Gastroesophageal sphincter (tissue), 4 donors: Measurements from ENCODE around the gene FAM171A1. TPM values are rescaled to one million over a fixed set of nuclear protein-coding genes. Genes with fewer than 3 reads are reported as not detected.

Experiments
- ATAC-seq: fragments of 150-250 bp; one replicate; pipeline ENCODE4 v1.9.1; 2016; ENCODE audit warnings: mild to moderate bottlenecking, moderate library complexity
- H3K27ac ChIP-seq, 4 donors: fragments of 200-600 bp; sonication (generic) in 3 of 4; 1 replicate in 3 of 4; 2 replicates in 1 of 4; pipeline ENCODE4 v1.5.1; 2016 to 2019
- H3K27me3 ChIP-seq: fragments of 200-600 bp; sonication (generic); one replicate; pipeline ENCODE4 v1.5.1; 2019
- H3K36me3 ChIP-seq, 2 donors: fragments of 200-600 bp; sonication (generic); one replicate each; pipeline ENCODE4 v1.5.1; 2019; ENCODE audit warnings: control low read depth in 1 of 2
- H3K4me1 ChIP-seq, 3 donors: fragments of 200-600 bp; sonication (generic); 1 replicate in 2 of 3; 2 replicates in 1 of 3; pipeline ENCODE4 v1.5.1; 2016 to 2019; ENCODE audit warnings: control low read depth in 2 of 3
- H3K4me3 ChIP-seq, 2 donors: fragments of 200-600 bp; sonication (generic); one replicate each; pipeline ENCODE4 v1.5.1; 2019; ENCODE audit warnings: mild to moderate bottlenecking in 1 of 2, moderate library complexity in 1 of 2
- H3K9me3 ChIP-seq, 3 donors: fragments of 200-600 bp; sonication (generic); one replicate each; pipeline ENCODE4 v1.5.1; 2017 to 2019; ENCODE audit warnings: control low read depth in 2 of 3
- EP300 ChIP-seq: sonication (generic); formaldehyde crosslinking; IDR thresholded peaks from one replicate; pipeline ENCODE4 v1.6.1; 2017; ENCODE audit warnings: antibody characterized with exemption, mild to moderate bottlenecking
- POLR2A ChIP-seq, 2 donors: fragments of 450-650 bp; IDR thresholded peaks; one replicate each; pipeline ENCODE4 v1.6.1; 2017; ENCODE audit warnings: antibody characterized with exemption in 2 of 2, mild to moderate bottlenecking in 2 of 2, moderate library complexity in 1 of 2
- POLR2AphosphoS5 ChIP-seq: sonication (generic); formaldehyde crosslinking; IDR thresholded peaks from one replicate; pipeline ENCODE4 v1.6.1; 2017; ENCODE audit warnings: antibody characterized with exemption
- WGBS, 2 donors: methylation state at CpG; one replicate each; pipeline ENCODE4 v1.1.5; 2018; ENCODE audit warnings: low coverage in 1 of 2; 5-methylcytosine and 5-hydroxymethylcytosine counted together
- total RNA-seq, 4 donors: library from RNA; depleted of rRNA; stranded (reverse); fragments of >200 nt; gene quantifications; one replicate each; pipeline ENCODE4 v1.1.0, GENCODE V29; 2016
- TF ChIP-seq, protein P1 (sequence below), 4 experiments: fragments of 200-600 bp in 2 of 4; fragments of 450-650 bp in 2 of 4; sonication (generic) in 1 of 4; IDR thresholded peaks; one replicate each; pipeline ENCODE4 v1.5.1; 2017 to 2019; ENCODE audit warnings: antibody characterized with exemption in 4 of 4, mild to moderate bottlenecking in 2 of 4, moderate library complexity in 2 of 4

FAM171A1 gene
- total RNA-seq, 4 donors from 2014 or later = 5.0 to 15.5 (median 13.6) TPM

DNA sequence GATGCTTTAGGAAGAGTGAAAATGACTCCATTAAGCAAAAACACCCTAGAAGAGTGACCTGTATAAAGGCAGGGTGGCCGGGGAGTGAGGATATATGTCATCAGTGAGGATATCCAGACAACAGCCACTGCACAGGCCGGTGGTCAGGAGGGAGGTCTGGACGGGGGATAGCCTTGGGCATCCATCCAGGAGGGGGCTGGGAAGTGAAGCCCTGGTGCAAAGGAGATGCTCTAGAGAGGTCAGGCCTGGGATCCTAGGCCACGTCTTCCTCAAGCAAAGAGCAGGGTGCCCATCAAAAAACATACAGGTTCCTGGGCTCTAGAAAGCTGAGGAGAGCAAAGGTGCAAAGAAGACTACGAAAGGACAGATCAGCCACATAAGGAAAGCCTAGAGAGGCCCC is 25.6 kb downstream of the FAM171A1 start:
- no peaks in the 10 kb centered on the region for H3K9me3 ChIP-seq
- 81% methylated on average over 4 of the region's 5 CpGs; no CpG with 5 or more reads in 1 of the 2 donors for WGBS, 2 donors
- H3K36me3 ChIP-seq = no peaks in the 10 kb centered on the region
- no peak overlapping the region for H3K4me3 ChIP-seq
- peak overlapping the region in 1 of 4 donors; percentile 5 for H3K27ac ChIP-seq
- no peaks in the 10 kb centered on the region for H3K27me3 ChIP-seq
- TF ChIP-seq, protein P1, sequence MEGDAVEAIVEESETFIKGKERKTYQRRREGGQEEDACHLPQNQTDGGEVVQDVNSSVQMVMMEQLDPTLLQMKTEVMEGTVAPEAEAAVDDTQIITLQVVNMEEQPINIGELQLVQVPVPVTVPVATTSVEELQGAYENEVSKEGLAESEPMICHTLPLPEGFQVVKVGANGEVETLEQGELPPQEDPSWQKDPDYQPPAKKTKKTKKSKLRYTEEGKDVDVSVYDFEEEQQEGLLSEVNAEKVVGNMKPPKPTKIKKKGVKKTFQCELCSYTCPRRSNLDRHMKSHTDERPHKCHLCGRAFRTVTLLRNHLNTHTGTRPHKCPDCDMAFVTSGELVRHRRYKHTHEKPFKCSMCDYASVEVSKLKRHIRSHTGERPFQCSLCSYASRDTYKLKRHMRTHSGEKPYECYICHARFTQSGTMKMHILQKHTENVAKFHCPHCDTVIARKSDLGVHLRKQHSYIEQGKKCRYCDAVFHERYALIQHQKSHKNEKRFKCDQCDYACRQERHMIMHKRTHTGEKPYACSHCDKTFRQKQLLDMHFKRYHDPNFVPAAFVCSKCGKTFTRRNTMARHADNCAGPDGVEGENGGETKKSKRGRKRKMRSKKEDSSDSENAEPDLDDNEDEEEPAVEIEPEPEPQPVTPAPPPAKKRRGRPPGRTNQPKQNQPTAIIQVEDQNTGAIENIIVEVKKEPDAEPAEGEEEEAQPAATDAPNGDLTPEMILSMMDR (IDR thresholded peaks at IDR 0.05) = no peak
- H3K4me1 ChIP-seq = peaks cover 0 to 48% (median 0%) of the 10 kb centered on the region in 3 donors
- ATAC-seq = no peak

DNA sequence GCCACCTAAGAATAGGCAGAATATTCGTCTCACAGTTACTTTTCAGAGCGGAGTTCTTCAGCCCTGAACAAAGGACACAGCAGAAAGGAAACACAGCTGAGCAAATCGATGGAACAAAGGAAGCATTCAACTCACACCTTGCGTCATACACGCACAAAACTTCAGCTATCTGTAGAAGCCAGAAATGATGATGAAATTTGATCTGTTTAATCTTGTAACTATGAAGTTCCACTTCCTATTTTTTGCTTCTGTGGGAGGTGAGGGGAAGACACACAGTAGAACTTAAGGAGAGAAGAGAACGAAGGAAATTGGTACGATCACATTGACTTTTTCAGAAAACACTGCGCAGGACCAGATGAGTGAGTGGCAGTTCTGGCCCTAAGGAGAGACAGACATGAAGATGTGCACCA is 26.2 kb downstream of the FAM171A1 start:
- no peak for ATAC-seq
- WGBS, 2 donors = 74 to 75% methylated on average over 7 to 8 of the region's 8 CpGs
- H3K9me3 ChIP-seq = no peaks in the 10 kb centered on the region
- no peaks in the 10 kb centered on the region for H3K27me3 ChIP-seq
- no peaks in the 10 kb centered on the region for H3K36me3 ChIP-seq
- H3K4me1 ChIP-seq = peaks cover 0 to 48% (median 0%) of the 10 kb centered on the region in 3 donors
- no peak overlapping the region for H3K4me3 ChIP-seq
- TF ChIP-seq POLR2AphosphoS5 = no peak
- no peak for TF ChIP-seq POLR2A (IDR thresholded peaks at IDR 0.05)
- TF ChIP-seq, protein P1 (IDR thresholded peaks at IDR 0.05) = no peak
- TF ChIP-seq EP300 = no peak
- peak overlapping the region in 1 of 4 donors; percentile 5 for H3K27ac ChIP-seq

DNA sequence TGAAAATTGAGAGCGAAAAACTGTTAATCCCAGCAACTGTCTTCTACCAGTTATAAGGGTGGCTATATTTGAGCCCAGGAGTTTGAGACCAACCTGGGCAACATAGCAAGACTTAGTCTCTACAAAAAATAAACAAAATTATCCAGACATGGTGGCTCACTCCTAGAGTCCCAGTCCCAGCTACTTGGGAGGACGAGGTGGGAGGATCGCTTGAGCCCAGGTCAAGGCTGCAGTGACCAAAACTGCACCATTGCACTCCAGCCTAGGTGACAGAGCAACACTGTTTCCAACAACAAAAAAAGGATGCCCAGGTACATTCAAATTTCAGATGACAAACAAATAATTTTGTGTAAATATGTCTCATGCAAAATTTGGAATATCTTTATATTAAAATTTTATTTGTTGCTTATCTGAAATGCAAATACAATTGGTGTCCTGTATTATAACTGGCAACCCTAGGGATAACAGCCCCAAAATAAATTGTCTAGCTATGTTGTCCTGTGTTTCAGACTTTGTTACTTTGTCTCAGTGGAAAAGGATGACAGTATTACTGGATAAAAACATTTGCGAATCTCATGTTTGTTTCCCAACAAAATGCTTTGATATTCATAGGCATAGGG is 26.7 kb downstream of the FAM171A1 start:
- 88 to 92% methylated on average over 1 to 4 of the region's 4 CpGs for WGBS, 2 donors
- H3K4me1 ChIP-seq = peaks cover 0 to 48% (median 0%) of the 10 kb centered on the region in 3 donors
- no peak overlapping the region for H3K4me3 ChIP-seq
- no peak for TF ChIP-seq POLR2A (IDR thresholded peaks at IDR 0.05)
- TF ChIP-seq, protein P1 (IDR thresholded peaks at IDR 0.05) = no peak
- no peak for TF ChIP-seq EP300
- TF ChIP-seq POLR2AphosphoS5 = no peak
- H3K27ac ChIP-seq = no peak overlapping the region
- no peak for ATAC-seq
- H3K27me3 ChIP-seq = no peaks in the 10 kb centered on the region
- no peaks in the 10 kb centered on the region for H3K9me3 ChIP-seq
- H3K36me3 ChIP-seq = no peaks in the 10 kb centered on the region

DNA sequence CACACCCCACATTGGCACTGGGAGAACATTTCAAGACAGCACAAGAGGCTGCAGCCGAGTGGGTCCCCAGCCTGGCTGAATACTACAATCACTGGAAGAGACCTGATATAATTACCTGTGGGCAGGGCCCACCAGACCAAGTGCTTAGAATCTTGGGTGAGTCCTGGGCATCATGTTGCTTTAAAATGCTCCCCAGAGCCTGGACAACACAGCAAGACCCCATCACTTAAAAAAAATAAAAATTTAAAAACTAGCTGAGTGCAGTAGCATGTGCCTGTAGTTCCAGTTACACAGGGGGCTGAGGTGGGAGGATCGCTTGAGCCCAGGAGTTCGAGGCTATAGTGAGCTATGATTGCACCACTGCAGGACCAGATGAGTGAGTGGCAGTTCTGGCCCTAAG is 28.1 kb downstream of the FAM171A1 start:
- H3K27me3 ChIP-seq = no peaks in the 10 kb centered on the region
- ATAC-seq = no peak
- peaks cover 0 to 39% (median 0%) of the 10 kb centered on the region in 3 donors for H3K4me1 ChIP-seq
- WGBS, 2 donors = 87% methylated on average over 2 of the region's 3 CpGs; no CpG with 5 or more reads in 1 of the 2 donors
- H3K4me3 ChIP-seq = no peak overlapping the region
- no peaks in the 10 kb centered on the region for H3K9me3 ChIP-seq
- no peaks in the 10 kb centered on the region for H3K36me3 ChIP-seq
- TF ChIP-seq POLR2AphosphoS5 = no peak
- TF ChIP-seq, protein P1 (IDR thresholded peaks at IDR 0.05) = no peak
- no peak for TF ChIP-seq POLR2A (IDR thresholded peaks at IDR 0.05)
- TF ChIP-seq EP300 = no peak
- no peak overlapping the region for H3K27ac ChIP-seq

DNA sequence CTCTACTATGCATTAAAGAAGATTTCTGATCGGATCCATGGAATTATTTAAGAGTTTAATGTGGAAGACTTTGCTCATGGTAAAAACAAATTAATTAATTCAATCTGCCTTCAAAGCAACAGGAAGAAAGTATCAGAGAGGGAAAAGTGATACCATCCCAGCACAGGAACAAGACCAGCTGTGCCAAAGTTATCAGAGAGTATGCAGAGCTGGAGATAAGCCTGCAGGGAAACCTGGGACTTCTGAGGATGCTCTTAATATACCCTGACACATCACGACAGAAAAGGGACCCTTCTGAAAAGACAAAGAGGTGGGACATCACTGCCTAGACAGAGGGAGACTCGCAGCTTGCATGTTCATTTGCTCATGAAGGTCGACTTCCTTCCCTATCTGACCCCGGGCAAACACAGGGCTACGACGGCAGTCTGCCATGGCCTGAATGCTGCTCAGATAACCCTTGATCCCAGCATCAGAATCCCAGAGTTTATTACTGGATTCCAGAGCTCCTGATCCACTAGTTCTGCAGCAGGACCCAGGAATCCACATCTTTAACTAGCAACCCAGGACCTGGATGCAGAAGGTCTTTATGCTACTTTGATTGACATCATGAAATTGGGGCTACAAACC is 29.5 kb downstream of the FAM171A1 start:
- H3K4me1 ChIP-seq = peaks cover 0 to 30% (median 0%) of the 10 kb centered on the region in 3 donors
- H3K27ac ChIP-seq = no peak overlapping the region
- no peaks in the 10 kb centered on the region for H3K36me3 ChIP-seq
- WGBS, 2 donors = 67 to 88% methylated on average over 4 of the region's 7 CpGs
- ATAC-seq = no peak
- no peak overlapping the region for H3K4me3 ChIP-seq
- TF ChIP-seq POLR2AphosphoS5 = no peak
- TF ChIP-seq POLR2A (IDR thresholded peaks at IDR 0.05) = no peak
- TF ChIP-seq EP300 = no peak
- TF ChIP-seq, protein P1 (IDR thresholded peaks at IDR 0.05) = no peak
- H3K27me3 ChIP-seq = no peaks in the 10 kb centered on the region
- H3K9me3 ChIP-seq = no peaks in the 10 kb centered on the region
